Measurements from ENCODE around the gene SULT4A1. TPM values are rescaled to one million over a fixed set of nuclear protein-coding genes. Genes with fewer than 3 reads are reported as not detected.

SULT4A1 gene
- total and polyA plus RNA-seq, 10 donors: 0.35 to 5.1 (median 1.7) TPM

DNA sequence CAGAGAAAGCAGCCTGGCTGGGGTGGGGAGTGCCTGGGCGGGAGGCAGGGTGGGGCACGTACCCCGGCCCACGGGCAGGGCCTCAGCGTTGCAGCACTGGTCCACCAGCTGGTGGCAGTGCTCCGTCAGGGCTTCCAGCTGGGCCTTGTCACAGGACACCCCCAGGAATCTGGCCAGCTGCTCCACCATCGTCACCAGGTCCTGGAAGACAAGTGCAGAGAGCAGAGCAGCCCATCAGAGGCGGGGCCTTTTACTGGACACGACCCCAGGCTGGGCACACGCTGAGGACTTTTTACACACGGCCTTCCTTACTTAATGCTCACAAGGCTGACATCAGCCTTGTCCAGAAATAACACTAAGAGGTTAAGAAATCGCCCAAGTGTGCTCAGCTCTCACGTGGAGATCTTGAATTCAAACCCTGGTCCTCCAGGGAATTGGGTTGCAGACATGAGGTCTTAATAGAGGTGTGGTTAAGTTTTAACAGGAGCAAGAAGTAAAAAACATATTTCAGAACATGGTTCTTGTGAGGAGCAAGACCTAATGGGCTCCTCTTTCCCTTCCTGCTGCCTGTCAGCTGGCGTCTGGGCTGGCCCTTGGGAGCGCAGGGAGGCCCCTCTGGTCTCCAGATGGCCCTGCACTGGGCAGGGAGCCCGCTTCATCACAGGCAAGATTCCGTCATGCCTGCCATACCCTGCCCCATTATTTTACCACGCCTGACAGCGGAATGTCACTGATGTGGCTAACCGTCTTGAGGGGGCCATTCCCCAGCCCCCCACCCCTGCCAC is 33.1 kb downstream of the SULT4A1 start:
- Histone ChIP-seq H3K4me1 (no peaks in the 10 kb centered on the region), H3K27ac (no peak overlapping the region), H3K9me3 (no peaks in the 10 kb centered on the region), H3K36me3 (no peaks in the 10 kb centered on the region), H3K27me3 (replicated peaks in 1 of 7) (peaks cover 0 to 77% (median 4%) of the 10 kb centered on the region in 7 donors), H3K4me3 (no peak overlapping the region)
- intact Hi-C loops (cut with DNase I; ENCODE audit: low total_unique reads): no loop called here
- 54 to 75% (median 66%) methylated on average over 10 to 20 of the region's 20 CpGs for WGBS, 5 donors
- TF ChIP-seq, protein P1, sequence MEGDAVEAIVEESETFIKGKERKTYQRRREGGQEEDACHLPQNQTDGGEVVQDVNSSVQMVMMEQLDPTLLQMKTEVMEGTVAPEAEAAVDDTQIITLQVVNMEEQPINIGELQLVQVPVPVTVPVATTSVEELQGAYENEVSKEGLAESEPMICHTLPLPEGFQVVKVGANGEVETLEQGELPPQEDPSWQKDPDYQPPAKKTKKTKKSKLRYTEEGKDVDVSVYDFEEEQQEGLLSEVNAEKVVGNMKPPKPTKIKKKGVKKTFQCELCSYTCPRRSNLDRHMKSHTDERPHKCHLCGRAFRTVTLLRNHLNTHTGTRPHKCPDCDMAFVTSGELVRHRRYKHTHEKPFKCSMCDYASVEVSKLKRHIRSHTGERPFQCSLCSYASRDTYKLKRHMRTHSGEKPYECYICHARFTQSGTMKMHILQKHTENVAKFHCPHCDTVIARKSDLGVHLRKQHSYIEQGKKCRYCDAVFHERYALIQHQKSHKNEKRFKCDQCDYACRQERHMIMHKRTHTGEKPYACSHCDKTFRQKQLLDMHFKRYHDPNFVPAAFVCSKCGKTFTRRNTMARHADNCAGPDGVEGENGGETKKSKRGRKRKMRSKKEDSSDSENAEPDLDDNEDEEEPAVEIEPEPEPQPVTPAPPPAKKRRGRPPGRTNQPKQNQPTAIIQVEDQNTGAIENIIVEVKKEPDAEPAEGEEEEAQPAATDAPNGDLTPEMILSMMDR (IDR thresholded peaks at IDR 0.05 in 8 of 11, conservative IDR thresholded peaks at IDR 0.05 in 3 of 11): no peak
- TF ChIP-seq POLR2A (IDR thresholded peaks at IDR 0.05): no peak
- TF ChIP-seq POLR2AphosphoS5 (IDR thresholded peaks at IDR 0.05): no peak
- peak; percentile 65 for DNase-seq

DNA sequence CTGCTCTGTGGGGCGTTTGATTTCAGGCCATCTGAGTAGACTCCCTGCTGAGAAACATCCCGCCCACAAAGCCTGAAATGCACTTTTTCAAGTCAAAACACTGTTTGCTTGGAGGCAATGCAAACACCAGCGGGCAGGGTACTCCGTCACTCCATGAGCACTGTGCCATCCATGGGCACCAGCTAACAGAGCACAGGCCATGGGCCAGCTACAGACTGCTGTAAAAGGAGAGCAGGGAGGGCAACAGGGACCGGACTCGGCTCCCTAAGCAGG is 33.7 kb downstream of the SULT4A1 start:
- WGBS, 5 donors: 64 to 87% (median 79%) methylated on average over 6 of the region's 6 CpGs
- Histone ChIP-seq H3K4me1 (no peaks in the 10 kb centered on the region), H3K36me3 (no peaks in the 10 kb centered on the region), H3K27ac (no peak overlapping the region), H3K27me3 (replicated peaks in 1 of 7) (peaks cover 0 to 77% (median 5%) of the 10 kb centered on the region in 7 donors), H3K9me3 (no peaks in the 10 kb centered on the region), H3K4me3 (no peak overlapping the region)
- DNase-seq: no peak
- intact Hi-C loops (cut with DNase I; ENCODE audit: low total_unique reads): no loop called here
- TF ChIP-seq, protein P1 (IDR thresholded peaks at IDR 0.05 in 8 of 11, conservative IDR thresholded peaks at IDR 0.05 in 3 of 11): no peak

DNA sequence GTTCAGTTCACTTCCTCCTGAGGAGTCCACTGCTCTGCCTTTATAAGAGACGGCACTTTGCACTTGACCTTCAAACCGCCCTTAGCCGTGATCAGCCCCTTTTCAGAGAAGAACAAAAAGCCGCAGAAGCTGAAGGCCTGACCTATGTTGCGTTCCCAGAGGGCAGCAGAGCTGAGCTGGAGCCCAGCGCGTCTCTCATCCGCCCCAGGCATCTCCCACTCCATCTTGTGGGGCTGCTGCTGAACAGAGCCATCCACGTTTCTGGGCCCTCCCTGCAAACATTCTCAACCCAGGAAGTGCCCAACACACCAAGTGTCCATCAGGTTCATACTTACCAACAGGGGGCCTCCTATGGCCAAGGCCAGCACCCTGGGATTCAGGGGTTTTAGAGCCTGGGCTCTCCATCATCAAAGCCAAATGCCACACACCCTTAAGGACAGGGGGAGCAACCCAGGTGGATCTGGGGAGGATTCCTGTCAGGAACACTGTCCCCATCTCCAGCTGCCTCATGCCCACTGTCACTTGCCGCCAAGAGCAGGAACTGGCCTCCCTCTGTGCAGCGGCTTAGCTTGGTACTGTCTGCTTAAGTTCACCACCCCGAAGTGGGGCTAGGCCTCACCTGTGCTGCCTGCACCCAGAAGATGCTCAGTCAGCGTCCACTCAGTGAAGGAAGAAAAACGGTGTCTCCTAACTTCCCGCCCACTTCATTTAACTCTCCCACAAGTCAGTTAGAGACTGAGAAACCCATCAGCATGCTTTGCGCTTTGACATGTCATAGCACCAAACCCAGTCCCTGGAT is 34.2 kb downstream of the SULT4A1 start:
- TF ChIP-seq, protein P1 (IDR thresholded peaks at IDR 0.05 in 8 of 11, conservative IDR thresholded peaks at IDR 0.05 in 3 of 11): no peak
- no peak for TF ChIP-seq POLR2AphosphoS5 (IDR thresholded peaks at IDR 0.05)
- no peak for DNase-seq
- Histone ChIP-seq H3K4me1 (no peaks in the 10 kb centered on the region), H3K27ac (no peak overlapping the region), H3K36me3 (no peaks in the 10 kb centered on the region), H3K9me3 (no peaks in the 10 kb centered on the region), H3K27me3 (replicated peaks in 1 of 7) (peaks cover 0 to 77% (median 5%) of the 10 kb centered on the region in 7 donors), H3K4me3 (no peak overlapping the region)
- intact Hi-C loops (cut with DNase I; ENCODE audit: low total_unique reads): no loop called here
- WGBS, 5 donors: 78 to 85% (median 79%) methylated on average over 15 to 16 of the region's 16 CpGs

DNA sequence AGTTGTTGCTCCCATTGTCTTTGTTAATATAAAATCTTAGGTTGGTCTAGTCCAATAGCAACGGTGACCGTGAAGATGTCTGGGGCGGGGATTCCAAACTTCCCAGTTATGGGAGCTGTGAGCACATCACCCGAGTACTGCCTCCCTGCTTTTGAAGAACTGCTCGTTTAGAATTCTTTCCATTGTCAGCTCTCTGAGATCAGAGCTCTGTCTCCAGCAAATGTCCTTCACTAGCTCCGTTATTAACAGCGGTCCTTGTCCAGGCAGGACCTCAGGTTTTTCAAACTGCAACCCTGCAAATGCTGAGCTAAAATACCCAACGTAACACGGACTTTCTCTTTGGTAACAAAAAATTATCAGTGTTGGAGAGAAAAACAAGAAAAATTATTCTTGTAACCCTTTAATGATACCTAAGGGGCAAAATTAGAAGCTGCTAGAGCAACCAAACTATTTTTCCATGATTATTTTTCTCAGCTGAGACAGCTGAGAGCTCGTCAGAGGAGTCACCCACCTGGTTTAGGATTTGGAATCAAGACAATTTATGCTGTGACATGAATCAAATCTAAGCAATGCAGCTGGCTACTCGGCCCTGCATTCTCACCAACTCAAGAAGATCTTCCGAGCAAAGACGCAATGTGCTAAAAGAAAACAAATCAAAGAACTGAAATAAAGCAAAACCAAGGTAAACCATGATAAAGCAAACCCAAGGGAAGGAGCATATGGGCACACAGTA is 35.1 kb downstream of the SULT4A1 start:
- H3K4me1 ChIP-seq: no peaks in the 10 kb centered on the region
- TF ChIP-seq, protein P1 (IDR thresholded peaks at IDR 0.05 in 8 of 11, conservative IDR thresholded peaks at IDR 0.05 in 3 of 11): no peak
- no peak for TF ChIP-seq POLR2AphosphoS5 (IDR thresholded peaks at IDR 0.05)
- TF ChIP-seq POLR2A (IDR thresholded peaks at IDR 0.05): no peak
- H3K27me3 ChIP-seq (replicated peaks in 1 of 7): peaks cover 0 to 75% (median 5%) of the 10 kb centered on the region in 7 donors
- H3K27ac ChIP-seq: no peak overlapping the region
- intact Hi-C loops (cut with DNase I; ENCODE audit: low total_unique reads): no loop called here
- H3K4me3 ChIP-seq: no peak overlapping the region
- H3K9me3 ChIP-seq: no peaks in the 10 kb centered on the region
- DNase-seq: no peak
- WGBS, 5 donors: 74 to 83% (median 75%) methylated on average over 13 of the region's 13 CpGs
- H3K36me3 ChIP-seq: no peaks in the 10 kb centered on the region

All from spleen (tissue), 11 donors.